HG03378 (cell line): ENCODE measurements around the gene CACUL1.
"Not testable (repeated sequence)": the region's sequence is repeated elsewhere in the genome, so short reads cannot be mapped to it uniquely, and the experiment has no call there.

Source experiments
- ATAC-seq: cut with Tn5 transposase; IDR thresholded peaks from one replicate; pipeline ENCODE4 v1.9.1; 2021; ENCODE audit warnings: mild to moderate bottlenecking, moderate library complexity; ENCODE audit not compliant: unreplicated experiment

CACUL1 gene

GRCh38 chr10:118658168-118658567, 96.6 kb downstream of the CACUL1 start:
- ATAC-seq: not testable (repeated sequence)

GRCh38 chr10:118645294-118645693, 109.5 kb downstream of the CACUL1 start:
- not testable (repeated sequence) for ATAC-seq

DNA sequence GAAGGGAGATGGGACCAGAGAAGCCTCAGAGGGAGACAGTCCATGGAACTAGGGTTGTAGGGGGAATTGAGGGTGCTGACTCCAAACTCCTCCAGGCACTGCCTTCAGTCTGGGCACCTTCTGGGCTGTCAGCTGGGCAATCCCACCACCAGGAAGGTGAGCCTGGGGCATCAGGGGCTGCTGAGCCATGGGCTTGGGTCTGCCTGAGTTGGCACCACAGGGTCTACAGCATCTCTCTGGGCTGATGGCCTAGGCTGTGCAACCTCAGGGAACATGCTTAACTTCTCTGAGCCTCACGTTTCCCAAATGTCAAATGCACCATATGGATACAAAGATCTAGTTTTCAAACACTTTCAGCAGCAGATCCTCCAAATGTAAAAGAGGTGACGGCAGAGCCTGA, 112.5 kb downstream of the CACUL1 start:
- ATAC-seq: no peak

DNA sequence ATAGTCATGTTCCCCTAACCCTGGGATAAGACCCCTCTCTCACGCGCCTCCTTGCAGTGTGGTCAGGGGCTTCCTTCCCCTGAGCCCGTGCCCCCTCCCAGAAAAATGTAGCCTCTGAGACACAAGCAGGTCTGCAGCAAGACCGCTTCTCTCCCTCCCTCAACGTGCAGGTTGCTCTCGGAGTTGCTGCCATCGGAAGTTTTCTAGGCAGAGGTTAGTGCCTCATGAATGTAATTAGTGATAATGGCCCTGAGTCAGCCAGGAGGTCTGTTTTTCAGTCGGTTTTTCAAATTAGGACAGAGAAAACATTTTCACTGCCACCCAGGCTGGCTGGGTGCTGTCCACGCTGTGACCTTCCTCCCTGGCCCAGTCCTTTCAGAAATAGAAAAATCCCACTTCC, 116.1 kb downstream of the CACUL1 start:
- no peak for ATAC-seq

DNA sequence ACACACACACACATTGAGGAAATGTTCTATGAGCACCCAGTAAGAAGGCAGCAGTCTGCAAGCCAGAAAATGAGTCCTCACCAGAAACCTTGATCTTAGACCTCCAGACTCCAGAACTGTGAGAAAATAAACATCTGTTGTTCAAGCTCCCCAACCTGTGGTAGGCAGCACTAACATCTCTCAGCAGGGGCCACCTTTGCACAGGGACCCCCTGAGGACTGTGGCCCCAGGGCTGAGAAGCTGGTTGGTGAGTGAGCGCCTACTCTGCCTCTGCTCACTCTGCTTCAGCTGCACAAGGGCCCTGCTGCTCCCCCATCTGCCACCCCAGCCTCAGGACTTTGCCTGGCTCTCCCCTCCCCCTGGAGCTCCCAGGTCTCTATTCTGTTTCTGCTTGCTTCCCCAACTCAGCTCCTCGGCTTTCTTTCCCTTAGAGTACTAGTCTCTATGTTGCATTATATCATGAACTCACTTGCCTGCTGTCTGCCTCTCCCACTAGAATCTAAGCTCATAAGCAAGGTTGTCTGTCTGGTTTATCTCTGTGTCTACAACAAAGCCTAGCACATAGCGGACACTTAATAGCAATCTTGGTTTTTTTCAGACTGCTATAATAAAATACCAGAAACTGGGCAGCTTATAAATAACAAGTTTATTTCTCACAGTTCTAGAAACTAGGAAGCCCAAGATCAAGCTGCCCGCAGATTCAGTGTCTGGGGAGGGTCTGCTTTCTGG, 118.9 kb downstream of the CACUL1 start:
- no peak for ATAC-seq

- no peak for ATAC-seq
These were observed 121.0 kb downstream of the CACUL1 start for GRCh38 chr10:118633786-118634185.

DNA sequence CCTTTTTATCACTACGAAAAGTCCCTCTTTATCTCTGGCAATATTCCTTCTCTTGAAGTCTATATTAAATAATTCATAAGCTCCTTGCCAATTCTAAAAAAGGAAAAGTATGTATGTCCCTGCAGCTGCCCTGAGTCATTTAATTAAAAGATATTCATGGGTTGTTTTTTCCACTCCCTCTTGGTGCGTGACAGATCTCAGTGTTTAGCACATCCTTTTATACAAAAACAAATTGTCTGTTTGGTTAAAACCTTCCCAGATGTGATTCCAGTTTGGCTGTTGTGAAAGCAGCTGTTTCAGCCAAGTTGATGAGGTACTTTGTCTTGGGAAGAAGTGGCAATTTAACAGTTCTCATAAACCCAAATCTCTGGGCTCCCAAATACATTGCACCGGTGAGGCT, 125.6 kb downstream of the CACUL1 start:
- ATAC-seq: no peak

DNA sequence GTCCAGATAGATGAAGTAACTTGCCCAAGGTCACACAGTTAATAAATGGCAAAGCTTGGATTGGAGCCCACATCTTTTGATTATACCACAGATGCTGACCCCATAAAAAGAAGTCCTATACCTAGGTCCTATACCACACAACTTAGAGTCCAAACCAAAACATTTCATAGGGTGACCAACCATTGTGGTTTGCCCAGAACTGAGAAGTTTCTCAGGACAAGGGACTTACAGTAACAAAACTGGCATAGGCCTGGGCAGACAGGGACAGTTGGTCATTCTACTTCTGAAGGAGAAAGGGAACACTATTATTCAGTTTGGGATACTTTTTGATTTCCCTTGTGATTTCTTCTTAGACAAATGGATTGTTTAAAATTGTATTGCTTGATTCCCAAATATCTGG, 126.4 kb downstream of the CACUL1 start:
- no peak for ATAC-seq

- no peak for ATAC-seq
These were observed 127.8 kb downstream of the CACUL1 start for GRCh38 chr10:118626953-118627352.
